RPMI8226 (cell line): ENCODE results near the gene DUSP12.
"Not testable (repeated sequence)": the region's sequence is repeated elsewhere in the genome, so short reads cannot be mapped to it uniquely, and the experiment has no call there.

Experiments
- DNase-seq: peaks from one replicate; pipeline ENCODE4 v3.0.0-alpha.2; 2015

Gene DUSP12, protein sequence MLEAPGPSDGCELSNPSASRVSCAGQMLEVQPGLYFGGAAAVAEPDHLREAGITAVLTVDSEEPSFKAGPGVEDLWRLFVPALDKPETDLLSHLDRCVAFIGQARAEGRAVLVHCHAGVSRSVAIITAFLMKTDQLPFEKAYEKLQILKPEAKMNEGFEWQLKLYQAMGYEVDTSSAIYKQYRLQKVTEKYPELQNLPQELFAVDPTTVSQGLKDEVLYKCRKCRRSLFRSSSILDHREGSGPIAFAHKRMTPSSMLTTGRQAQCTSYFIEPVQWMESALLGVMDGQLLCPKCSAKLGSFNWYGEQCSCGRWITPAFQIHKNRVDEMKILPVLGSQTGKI

DNA sequence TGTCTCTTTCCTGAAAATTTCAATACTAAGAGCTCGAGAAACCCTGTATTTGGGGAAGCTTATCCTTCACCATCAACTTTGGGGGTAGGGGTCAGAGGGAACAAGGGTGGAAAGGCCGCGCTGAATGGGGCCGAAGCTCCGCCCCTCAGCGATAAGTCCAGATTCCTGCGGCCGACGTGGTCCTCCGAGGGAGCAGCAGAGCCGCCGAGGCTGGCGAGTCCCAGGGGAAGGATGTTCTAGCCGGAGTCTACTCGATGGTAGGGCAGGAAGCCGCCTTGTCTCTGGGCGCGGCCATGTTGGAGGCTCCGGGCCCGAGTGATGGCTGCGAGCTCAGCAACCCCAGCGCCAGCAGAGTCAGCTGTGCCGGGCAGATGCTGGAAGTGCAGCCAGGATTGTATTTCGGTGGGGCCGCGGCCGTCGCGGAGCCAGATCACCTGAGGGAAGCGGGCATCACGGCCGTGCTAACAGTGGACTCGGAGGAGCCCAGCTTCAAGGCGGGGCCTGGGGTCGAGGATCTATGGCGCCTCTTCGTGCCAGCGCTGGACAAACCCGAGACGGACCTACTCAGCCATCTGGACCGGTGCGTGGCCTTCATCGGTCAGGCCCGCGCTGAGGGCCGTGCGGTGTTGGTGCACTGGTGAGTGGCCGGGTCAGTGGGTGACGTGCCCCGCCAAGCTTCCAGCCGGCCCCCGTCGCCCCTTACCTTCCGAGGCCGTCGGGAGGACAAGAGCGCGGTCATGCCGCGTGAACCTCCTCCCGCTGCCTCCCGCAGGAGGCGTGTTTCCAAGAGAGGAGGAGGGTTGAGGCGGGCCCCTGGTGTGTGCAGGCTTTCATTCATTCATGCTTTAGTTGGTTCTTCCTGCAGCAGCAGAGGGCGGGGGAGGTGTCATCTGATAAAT lies at the start of gene DUSP12:
Gene DUSP12 (plus strand): TSS at position 278 of the 899 bp plus-strand sequence. CDS start 16 bp downstream, at position 294.
- peak; percentile 97 for DNase-seq

DNA sequence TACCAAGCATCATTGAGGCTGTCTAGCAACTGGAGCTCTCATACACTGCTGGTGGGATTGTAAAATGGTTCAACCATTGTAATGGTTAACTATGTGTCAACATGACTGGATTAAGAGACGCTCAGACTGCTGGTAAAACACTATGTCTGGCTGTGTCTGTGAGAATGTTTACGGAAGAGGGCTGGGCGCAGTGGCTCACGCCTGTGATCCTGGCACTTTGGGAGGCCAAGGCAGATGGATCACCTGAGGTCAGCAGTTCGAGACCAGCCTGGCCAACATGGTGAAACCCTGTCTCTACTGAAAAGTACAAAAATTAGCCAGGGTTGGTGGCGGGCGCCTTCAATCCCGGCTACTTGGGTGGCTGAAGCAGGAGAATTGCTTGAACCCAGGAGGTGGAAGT lies 47.3 kb upstream of the DUSP12 start:
- no peak for DNase-seq

DNA sequence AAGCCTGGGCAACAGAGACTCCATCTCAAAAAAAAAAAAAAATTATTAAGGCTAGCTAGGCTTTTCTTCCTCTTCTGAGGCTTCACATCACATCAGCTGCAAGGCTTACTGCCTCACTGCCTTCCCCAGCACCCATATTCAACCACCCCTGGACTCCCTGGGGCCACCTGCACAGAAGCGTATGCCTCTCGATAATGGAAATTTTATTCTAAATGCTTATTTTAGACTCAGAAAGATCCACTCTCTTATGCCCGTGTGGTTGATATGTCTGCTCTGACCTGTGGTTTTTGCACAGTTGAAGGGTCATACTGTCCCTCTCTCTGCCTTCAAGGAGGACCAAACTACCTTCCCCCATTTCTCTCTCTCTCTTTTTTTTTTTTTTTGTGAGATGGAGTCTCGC lies 44.0 kb upstream of the DUSP12 start:
- DNase-seq, result no peak

DNA sequence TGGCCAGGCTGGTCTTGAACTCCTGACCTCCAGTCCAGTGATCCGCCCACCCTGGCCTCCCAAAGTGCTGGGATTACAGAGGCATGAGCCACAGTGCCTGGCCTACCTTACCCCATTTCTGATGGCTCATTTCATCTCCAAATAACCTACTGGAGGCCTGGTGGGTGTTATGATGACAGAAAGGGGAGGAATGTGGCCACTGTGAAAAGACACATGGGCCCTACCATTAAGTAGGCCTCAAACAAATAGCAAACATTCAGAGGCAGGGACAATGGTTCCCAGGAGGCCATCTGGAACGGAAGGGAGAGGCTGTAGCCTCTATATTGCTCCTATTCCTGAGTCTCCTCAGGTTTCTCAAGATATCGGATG lies 43.5 kb upstream of the DUSP12 start:
- DNase-seq, result no peak

DNA sequence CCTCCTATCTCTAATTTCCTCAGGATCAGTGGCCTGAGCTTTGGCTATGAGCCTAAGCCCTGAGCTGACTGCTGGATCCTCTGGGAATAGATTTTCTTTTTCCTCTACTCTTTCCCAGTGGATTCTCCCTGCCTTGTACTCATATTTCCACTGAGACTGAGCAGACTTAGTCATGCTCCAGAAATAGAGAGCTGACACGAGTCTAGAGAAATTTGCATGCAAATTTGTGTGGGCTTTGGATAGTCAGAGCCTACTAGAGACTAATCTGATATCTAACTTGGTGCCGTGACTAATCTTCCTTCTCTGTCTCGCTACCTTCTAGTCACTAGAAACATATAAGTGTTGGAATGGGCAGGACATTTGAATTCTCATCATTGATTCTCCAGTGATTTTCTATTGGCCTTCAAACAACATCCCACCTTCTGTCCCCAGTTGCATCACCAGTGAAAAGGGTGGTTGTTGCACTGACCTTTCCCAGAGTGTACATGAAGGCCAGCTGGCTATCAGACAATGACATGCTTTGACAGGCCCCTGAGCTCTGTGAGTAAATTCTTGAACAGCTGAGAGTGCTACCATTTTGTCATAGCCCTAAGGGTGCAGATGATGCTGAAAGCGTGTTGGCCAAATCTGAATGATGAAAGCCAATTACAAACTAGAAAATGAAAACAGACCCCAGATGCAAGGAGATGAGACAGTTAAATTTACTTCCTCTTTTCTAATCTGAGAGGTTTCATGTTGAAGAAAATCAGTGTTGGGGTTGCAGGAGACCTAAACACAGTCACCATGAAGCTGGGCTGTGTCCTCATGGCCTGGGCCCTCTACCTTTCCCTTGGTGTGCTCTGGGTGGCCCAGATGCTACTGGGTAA lies 42.9 kb upstream of the DUSP12 start, which contains the start of gene FCRLA:
Gene FCRLA (plus strand): TSS at position 748 of the 866 bp plus-strand sequence. CDS start 36 bp downstream, at position 784.
- peak; percentile 60 for DNase-seq

DNA sequence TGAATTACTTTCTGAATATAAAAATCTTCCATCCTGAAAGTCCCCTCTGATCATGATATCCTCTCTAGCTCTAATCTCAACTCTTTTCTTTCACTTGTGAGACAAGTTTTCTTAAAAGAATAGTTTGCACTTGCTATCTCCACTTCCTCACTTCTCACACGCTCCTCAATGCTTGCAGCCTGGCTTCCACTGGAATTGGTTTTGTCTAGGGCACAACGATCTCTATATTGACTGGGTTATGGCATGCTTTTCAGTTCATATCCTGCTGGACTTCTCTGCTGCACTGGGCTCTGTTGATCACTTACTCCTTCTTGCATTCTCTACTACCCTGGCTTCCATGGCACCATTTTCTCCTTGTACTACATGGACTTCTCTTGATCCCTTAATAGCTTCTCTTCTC lies 42.1 kb upstream of the DUSP12 start:
- DNase-seq, result no peak

DNA sequence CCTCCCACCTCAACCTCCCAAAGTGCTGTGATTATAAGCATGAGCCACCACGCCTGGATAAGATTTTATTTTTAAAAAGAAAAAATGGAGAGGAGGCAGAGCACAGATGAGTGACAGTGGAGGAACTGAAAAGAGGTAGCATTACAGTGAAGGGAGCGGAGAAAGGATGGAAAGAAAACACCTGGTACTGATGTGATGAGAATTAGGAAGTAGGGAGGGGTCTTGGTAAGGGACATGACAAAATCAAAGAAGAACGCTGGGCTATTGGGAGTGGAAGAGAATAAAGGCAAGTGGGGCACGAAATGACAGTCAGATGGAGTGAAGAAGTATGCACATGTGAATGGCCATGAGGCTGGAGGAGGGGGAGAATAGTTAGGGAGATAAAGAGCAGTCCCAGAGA lies 40.2 kb upstream of the DUSP12 start:
- no peak for DNase-seq

DNA sequence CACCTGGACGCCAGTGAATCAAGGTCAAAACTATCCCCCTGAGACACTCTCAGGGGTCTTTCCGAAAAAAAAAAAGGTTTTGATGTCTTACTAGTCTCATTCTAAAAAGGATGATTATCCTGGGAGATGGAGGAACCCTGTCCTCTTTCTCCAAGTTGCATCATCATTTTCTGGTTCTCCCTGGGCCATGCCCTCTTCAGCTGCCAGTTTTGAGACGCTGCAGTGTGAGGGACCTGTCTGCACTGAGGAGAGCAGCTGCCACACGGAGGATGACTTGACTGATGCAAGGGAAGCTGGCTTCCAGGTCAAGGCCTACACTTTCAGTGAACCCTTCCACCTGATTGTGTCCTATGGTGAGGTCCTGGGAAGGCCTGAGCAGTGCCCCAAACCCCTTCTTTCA lies 39.0 kb upstream of the DUSP12 start:
- DNase-seq, result no peak

DNA sequence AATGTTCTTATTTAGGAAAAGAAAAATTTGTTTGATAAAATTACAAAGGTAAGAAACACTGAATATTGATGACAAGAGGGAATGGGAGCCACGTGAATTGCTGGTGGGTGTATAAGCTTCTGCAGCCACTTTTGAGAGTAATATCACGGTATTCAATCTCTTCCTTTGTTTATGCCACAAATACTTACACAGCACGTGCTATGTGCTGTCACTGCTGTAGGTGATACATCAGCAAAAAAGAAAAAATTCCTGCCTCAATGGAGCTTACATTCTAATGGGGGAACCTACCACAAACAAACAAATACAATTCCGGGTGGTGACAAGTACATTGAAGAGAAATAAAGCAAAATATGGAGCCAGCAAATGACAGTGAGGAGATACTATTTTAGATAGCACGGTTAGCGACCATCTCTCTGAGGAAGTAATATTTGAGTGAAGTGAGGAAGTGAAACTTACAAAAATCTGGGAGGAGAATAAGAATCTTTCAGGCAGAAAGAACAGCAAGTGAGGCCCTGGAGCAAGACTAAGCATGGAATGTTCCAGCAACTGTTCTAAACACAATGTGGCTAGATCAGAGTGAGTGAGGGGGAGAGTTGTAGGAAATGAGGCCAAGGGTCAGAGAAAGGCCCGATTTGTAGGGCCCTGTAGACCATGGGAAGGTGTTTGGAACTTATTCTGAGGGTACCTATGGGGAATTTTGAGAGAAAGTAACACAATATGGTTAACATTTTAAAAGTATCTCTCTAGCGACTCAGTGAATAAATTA lies 30.8 kb upstream of the DUSP12 start:
- DNase-seq, result peak; percentile 65

DNA sequence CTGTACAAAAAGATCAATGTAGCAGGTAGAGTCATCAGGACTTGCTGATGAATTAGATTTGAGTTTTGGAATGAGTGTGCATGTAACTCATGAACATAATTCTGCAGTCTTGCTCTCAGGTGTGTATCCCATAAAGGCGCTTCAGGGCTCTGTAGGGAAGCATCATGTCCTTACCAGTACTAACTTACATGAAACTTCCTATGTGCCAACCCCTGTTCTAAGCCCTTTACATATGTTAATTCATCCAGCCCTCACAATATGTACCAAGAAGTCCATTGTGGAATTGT lies 30.3 kb upstream of the DUSP12 start:
- DNase-seq, result no peak

DNA sequence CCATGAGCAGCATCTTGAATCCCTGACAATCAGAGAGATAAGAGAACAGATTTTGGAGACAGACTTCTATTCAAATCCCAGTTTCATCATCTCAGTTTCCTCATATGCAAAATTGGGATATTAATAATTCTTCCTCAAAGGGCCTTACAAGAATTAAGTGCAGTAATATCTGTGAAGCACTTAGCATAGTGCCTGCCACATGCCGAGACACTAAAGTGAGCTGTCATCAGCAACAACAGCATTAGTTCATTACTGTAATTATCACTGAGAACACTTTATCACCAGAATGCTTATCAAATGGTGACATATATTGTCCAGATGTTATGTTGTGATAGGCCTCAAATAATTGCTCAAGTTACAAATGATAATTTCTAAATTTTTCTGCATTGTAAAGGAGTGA lies 29.2 kb upstream of the DUSP12 start:
- DNase-seq, result no peak

DNA sequence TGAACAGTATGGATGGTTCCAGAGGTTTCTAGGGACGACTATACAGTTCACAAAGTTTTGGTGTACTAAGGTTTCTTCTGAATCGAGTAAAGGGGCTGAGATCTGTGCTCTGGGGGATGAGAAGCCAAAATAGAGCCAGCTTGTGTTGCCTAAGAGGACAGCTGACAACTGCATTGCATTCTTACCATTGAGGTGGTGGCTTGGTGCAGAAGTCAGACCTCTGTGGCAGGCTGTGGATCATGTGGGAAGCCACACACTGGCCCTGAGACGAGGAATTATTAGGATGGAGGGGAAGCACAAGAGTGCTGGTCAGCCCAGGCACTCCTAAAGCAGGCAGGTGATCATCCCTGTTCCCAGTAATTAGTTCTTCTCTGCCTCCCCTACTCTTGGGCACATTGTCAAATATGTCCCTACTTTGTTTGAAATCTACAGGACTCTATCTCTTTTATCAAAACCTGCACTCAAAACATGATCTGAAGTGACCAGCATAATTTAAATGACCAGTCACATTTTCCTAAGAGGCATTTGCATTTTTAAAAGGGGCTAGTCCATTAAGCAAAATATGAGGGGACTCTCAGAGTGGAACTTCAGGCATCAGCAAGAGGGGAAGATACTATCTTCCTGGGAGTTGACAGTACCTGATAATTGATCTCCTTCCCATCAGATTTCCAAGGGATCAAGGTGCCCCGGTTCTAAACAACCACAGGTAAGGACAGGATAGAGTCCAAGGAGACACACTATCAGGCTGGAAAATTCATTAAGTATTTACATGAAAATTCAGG lies 28.4 kb upstream of the DUSP12 start, which contains the start of gene FCRLB:
Gene FCRLB (plus strand): TSS at position 589 of the 782 bp plus-strand sequence. CDS start 1,129 bp downstream, outside the sequence.
- no peak for DNase-seq

DNA sequence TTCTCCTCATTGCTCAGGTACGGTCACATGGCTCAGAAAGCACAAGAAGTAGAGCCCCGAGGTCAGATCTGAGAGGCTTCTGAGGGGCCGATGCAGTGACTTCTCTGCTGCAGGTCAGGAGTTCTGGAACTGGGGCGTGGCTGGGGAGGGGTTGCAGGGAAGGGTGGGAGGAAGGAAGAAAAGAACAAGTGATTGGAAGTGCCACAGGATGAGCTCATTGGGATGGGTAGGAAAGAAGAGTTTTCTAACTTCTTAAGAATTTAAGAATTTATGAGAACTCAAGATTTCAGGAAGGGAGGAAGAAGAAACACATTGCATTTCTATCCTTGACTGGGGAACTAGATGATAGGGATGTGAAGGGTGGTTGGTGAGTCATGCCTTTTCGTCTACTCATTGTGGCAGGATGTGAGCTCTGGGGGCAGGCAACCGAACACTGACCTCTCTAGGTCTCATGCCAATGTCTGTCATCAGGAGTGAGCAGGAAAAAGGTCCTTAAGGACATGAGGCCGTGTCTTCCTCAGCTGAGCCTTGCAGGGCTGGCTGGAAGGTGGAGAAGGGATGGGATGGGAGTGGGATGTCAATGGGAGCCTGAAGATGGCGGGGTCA lies 27.7 kb upstream of the DUSP12 start:
- DNase-seq, result no peak

DNA sequence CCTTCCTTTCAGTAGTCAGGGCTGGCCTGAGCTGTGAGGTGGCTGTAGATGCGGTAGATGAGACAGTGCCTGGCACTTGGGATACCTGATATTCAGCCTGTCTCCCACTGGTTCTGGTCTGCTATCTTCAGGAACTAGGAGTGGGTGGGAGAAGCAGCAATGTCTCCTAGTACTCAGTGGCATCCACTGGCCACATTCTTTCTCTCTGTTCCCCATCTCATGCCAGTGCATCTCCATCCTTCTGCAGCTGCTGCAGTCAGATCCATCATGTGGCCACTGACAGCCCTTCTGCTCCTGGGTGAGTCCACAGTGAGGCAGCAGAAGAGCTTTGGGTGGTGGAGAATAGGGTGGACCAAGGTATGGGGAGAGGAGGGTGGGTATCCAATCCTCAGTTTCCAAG lies 27.2 kb upstream of the DUSP12 start:
- DNase-seq, result no peak

DNA sequence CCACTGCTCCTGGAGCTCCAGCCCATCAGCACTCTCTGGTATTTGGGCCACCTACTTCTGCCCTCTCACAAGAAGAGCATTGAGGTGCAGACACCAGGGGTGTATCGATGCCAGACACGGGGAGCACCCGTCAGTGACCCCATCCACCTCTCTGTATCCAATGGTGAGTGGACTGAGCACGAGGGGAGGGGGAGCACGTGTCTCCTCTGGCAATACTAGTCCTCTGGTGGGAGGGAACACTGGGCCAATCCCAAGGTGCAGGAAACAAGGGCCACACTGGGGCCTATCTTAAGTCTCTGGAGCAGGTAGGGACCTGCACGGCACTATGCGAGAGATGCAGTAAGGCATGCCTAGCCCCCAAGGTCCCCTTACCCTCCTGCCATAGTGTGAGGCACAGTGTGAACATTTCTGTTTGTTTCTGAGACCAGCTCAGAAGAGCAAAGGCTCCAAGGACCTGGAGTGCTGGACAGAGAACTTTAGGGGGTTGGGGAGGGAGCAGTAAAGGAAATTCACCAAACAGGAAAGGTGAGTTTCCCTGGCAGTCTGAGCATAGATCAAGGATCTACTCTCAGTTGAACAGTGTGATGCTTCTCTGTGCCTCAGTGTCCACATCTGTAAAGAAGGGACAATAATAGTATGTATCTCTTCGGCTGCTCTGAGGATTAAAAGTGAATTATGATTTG lies 26.0 kb upstream of the DUSP12 start:
- no peak for DNase-seq

DNA sequence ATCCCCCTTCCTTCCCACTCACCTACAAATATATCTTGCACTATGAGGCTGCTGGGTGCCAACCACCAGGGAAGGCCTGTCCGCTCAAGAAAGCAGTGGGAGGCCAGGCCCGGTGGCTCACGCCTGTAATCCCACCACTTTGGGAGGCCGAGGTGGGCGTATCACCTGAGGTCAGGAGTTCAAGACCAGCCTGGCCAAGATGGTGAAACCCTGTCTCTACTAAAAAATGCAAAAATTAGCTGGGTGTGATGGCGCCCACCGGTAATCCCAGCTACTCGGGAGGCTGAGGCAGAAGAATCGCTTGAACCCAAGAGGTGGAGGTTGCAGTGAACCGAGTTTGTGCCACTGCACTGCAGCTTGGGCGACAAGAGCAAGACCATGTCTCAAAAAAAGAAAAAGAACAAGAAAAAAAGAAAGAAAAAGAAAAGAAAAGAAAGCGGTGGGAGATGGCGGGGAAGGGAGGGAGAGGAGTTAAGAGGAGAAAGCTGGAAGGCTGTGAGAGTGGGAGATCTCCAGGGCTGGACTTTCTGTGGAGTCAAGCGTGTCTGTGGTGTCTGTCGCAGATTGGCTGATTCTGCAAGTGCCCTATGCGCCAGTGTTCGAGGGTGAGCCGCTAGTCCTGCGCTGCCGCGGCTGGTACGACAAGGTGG lies 24.2 kb upstream of the DUSP12 start:
- not testable (repeated sequence) for DNase-seq

DNA sequence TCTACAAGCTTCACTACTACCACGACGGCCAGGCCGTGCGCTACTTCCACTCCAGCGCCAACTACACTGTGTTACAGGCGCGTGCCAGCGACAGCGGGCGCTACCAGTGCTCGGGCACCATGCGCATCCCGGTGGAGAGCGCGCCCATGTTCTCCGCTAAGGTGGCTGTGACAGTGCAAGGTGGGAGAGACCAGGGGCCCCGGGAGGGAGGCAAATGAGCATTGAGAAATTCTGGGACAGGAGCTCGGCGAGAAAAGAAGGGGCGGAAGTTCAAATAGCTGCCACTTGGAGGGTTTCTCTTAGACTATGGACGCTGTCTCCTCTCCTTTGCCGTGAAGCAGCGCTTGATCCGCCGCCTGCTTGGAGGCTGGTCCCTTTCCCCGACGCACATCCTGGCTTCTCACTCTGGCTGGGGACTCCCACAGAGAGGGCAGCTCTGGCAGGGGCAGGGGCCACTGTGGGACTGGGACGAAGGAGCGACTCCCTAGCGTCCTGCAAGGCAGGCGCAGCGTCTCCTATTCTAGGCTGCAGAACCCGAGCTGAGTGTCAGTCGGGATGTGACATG lies 23.6 kb upstream of the DUSP12 start:
- peak; percentile 69 for DNase-seq

DNA sequence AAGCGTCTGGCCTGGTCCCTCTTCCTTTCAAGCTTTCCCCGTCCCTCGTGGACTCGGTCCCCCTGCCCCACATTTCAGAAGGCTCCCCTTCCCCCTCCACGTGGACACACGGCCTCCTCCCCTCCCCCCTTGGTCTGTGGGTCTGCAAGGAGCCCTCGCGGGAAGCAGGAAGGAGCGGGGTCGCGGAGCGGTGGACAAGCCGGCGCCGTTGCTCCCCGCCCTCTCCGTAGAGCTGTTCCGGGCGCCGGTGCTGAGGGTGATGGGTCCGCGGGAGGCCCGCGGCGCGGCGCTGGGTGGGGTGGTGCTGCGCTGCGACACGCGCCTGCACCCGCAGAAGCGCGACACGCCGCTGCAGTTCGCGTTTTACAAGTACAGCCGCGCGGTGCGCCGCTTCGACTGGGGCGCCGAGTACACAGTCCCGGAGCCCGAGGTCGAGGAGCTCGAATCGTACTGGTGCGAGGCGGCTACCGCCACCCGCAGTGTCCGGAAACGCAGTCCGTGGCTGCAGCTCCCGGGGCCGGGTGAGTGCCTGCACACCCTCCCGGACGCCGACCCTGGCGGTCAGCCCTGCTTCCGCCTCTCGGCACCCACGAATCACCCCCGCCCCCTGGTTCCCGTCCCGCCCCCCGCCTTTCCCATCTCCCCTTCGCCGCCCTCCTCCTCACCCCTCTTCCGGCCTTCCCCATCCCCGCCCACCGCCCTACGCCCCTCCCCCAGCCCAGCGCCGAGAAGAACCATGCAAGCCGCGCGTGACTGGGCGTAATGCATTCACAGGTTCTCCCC lies 22.9 kb upstream of the DUSP12 start:
- peak; percentile 90 for DNase-seq
